Heart left ventricle (tissue), 13 donors: Measurements from ENCODE around the gene LSM12.
A peak's percentile ranks its signal among the peaks of the same experiment; 100 is the strongest.

Source experiments
- POLR2A ChIP-seq, 2 donors: fragments of 450-650 bp; IDR thresholded peaks; one replicate each; pipeline ENCODE4 v1.6.1; 2017; ENCODE audit warnings: antibody characterized with exemption in 2 of 2, mild to moderate bottlenecking in 2 of 2, moderate library complexity in 2 of 2
- TF ChIP-seq, protein P1 (sequence below), 12 donors: fragments of 200-600 bp; sonication (generic) in 4 of 12; IDR thresholded peaks; one replicate each; pipeline versions ENCODE4 v1.5.0 to v1.8.0; 2018 to 2022; ENCODE audit warnings: antibody characterized with exemption in 12 of 12, mild to moderate bottlenecking in 5 of 12
- donor health status: ischemic (EF 13 %, LVEDD 7.1; RV severe dilation, severe dysfunction).
- donor health status: DM: no; HTN: yes; CAD: no.
- donor health status: DM: no; HTN: no; CAD: no.
- donor health status: ischemic (EF 25% LVEDD 6.9; RV normal size, moderate dysfunction).
- donor health status: ischemic (EF 25% LVEDD 5.7; RV mildly dilated, moderate dysfunction).
- donor health status: ischemic (EF 35%, LVEDD 5.7; RV mildly dilated, moderate dysfunction).
- donor health status: nonischemic (EF 11% LVEDD 7.7; RV severe dilation, severe dysfunction).
- donor health status: DM: yes; HTN: yes; CAD: no.
- donor health status: PGD.
- donor health status: ischemic (EF 29% LVEDD 5.4; RV normal size, mild dysfunction).
- donor health status: nonischemic (EF 23%, LVEDD 6.1; RV moderate dilation, normal function).

DNA sequence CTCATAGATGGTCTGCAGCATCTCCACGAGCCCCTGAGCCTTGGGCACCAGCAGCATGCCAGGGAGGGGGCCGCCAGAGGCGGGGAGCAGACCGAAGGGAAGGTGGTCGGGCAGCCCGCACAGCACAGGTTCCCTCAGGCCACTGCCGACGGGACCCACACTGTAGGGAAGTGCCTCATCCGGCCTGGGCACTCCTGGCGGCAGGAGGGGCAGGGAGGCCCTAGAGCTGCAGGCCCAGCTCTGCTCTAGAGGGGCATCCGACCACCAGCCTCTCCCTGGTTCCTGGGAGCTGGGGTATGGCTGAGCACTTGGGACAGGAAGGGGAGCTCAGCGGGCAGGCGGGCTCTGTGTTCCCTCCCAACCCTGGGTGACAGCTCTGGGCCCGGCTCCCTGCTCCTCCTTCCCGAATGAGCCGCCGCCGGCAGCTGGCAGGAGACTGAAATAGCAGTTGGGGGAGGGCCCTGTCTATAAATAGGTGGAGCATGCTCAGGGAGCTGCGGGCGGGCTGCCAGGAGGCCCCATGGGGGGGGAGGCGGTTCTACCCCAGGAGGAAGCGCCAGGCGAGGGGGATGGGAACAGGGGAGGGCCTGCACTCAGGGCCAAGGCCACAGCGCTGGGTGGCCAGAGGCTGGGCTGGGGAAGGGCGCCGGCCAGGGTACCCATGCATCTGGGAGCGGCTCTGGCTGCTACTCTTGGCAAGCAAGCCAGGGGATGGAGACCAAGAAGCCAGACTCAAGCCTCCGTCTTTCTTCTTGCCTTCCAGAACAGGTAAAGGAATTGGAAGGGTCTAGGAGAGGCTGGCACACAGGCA is 44.6 kb upstream of the LSM12 start:
- TF ChIP-seq, protein P1, sequence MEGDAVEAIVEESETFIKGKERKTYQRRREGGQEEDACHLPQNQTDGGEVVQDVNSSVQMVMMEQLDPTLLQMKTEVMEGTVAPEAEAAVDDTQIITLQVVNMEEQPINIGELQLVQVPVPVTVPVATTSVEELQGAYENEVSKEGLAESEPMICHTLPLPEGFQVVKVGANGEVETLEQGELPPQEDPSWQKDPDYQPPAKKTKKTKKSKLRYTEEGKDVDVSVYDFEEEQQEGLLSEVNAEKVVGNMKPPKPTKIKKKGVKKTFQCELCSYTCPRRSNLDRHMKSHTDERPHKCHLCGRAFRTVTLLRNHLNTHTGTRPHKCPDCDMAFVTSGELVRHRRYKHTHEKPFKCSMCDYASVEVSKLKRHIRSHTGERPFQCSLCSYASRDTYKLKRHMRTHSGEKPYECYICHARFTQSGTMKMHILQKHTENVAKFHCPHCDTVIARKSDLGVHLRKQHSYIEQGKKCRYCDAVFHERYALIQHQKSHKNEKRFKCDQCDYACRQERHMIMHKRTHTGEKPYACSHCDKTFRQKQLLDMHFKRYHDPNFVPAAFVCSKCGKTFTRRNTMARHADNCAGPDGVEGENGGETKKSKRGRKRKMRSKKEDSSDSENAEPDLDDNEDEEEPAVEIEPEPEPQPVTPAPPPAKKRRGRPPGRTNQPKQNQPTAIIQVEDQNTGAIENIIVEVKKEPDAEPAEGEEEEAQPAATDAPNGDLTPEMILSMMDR (IDR thresholded peaks at IDR 0.05): peak in 1 of 12 donors; percentile 19
- TF ChIP-seq POLR2A (IDR thresholded peaks at IDR 0.05): peak; percentile 75 to 95
